Left colon (tissue), 2 donors: Measurements from ENCODE around the gene TECTB. TPM values are rescaled to one million over a fixed set of nuclear protein-coding genes. Genes with fewer than 3 reads are reported as not detected.

Experiments
- ATAC-seq: fragments of 200-7000 bp; cut with Tn5 transposase; one replicate; pipeline ENCODE4 v1.9.1; 2020; ENCODE audit warnings: mild to moderate bottlenecking, moderate library complexity
- DNase-seq, 2 donors: peaks; one replicate each; pipeline ENCODE4 v3.0.0-alpha.2; 2020
- intact Hi-C, 2 donors: fragments of 100-400 bp; cut with DNase I in 1 of 2; cut with micrococcal nuclease in 1 of 2; formaldehyde crosslinking; loops; one replicate each; pipeline versions ENCODE4 v1.11.2 to v1.14.0; 2022; cut with DNase I, micrococcal nuclease
- total RNA-seq, 2 donors: library from RNA; stranded (reverse); fragmentation: NEBNext Ultra II Directional; extraction: Animal tissue kit (Norgen Biotek cat#: 25700); gene quantifications; one replicate each; pipeline ENCODE4 v1.2.1, GENCODE V29; 2021
- donor health status: DM: no; HTN: no; CAD: no.
- donor health status: DM: yes; HTN: yes; CAD: no.

TECTB gene
- total RNA-seq, 2 donors from 2014 or later = not detected

- ATAC-seq = no peak
- no peak for DNase-seq
- intact Hi-C loops = no loop called here
Observed at GRCh38 chr10:112265745-112266144, 17.5 kb upstream of the TECTB start.

- intact Hi-C loops = no loop called here
- ATAC-seq = no peak
- DNase-seq = no peak
Observed at GRCh38 chr10:112269266-112269665, 13.9 kb upstream of the TECTB start.

GRCh38 chr10:112271982-112272381 lies 11.2 kb upstream of the TECTB start:
- intact Hi-C loops = no loop called here
- DNase-seq = no peak

GRCh38 chr10:112274831-112275230 lies 8.4 kb upstream of the TECTB start:
- DNase-seq (no peak), ATAC-seq (no peak)
- intact Hi-C loops = no loop called here

More at GRCh38 chr10:112271982-112272381, 11.2 kb upstream of the TECTB start:
- no peak for ATAC-seq

GRCh38 chr10:112275512-112276245 lies 7.5 kb upstream of the TECTB start:
- no peak for ATAC-seq
- no peak for DNase-seq
- intact Hi-C loops = no loop called here

GRCh38 chr10:112278871-112279270 lies 4.3 kb upstream of the TECTB start:
- no peak for DNase-seq
- intact Hi-C loops = no loop called here
- ATAC-seq = no peak

- no peak for DNase-seq
- no peak for ATAC-seq
- intact Hi-C loops = no loop called here
Observed at GRCh38 chr10:112279433-112279832, 3.8 kb upstream of the TECTB start.

GRCh38 chr10:112280205-112280921 lies 2.8 kb upstream of the TECTB start:
- intact Hi-C loops = no loop called here
- ATAC-seq (peak; percentile 37), DNase-seq (no peak)

GRCh38 chr10:112282086-112282485 lies 1.1 kb upstream of the TECTB start:
- no peak for DNase-seq
- no peak for ATAC-seq
- intact Hi-C loops = no loop called here

GRCh38 chr10:112286837-112287818 lies 3.9 kb downstream of the TECTB start:
- intact Hi-C loops = no loop called here
- ATAC-seq = no peak
- DNase-seq = no peak

- intact Hi-C loops = no loop called here
- DNase-seq (no peak), ATAC-seq (no peak)
Observed at GRCh38 chr10:112287844-112288243, 4.6 kb downstream of the TECTB start.

- intact Hi-C loops = no loop called here
- no peak for ATAC-seq
- no peak for DNase-seq
Observed at GRCh38 chr10:112288486-112288885, 5.3 kb downstream of the TECTB start.

- intact Hi-C loops = no loop called here
- no peak for DNase-seq
- no peak for ATAC-seq
Observed at GRCh38 chr10:112289373-112290053, 6.3 kb downstream of the TECTB start.

- ATAC-seq (no peak), DNase-seq (no peak)
- intact Hi-C loops = no loop called here
Observed at GRCh38 chr10:112290054-112290373, 6.8 kb downstream of the TECTB start.

- DNase-seq (no peak), ATAC-seq (no peak)
- intact Hi-C loops = no loop called here
Observed at GRCh38 chr10:112294169-112294568, 11.0 kb downstream of the TECTB start.

GRCh38 chr10:112295853-112296830 lies 12.9 kb downstream of the TECTB start:
- ATAC-seq (no peak), DNase-seq (no peak)
- intact Hi-C loops = no loop called here

- no peak for DNase-seq
- no peak for ATAC-seq
- intact Hi-C loops = no loop called here
Observed at GRCh38 chr10:112296908-112297331, 13.7 kb downstream of the TECTB start.

- DNase-seq = no peak
Observed at GRCh38 chr10:112298581-112298980, 15.4 kb downstream of the TECTB start.

More at GRCh38 chr10:112298581-112298980, 15.4 kb downstream of the TECTB start:
- intact Hi-C loops = no loop called here
- no peak for ATAC-seq
